ENCODE results near the gene ZFAND6.
"Not testable (repeated sequence)": the region's sequence is repeated elsewhere in the genome, so short reads cannot be mapped to it uniquely, and the experiment has no call there.

Gene ZFAND6

GRCh38 chr15:80098341-80098740, 38.9 kb downstream of the ZFAND6 start:
- H3K9ac ChIP-seq, result no peak overlapping the region

GRCh38 chr15:80099241-80099640, 39.8 kb downstream of the ZFAND6 start:
- Histone ChIP-seq H3K27me3 (no peaks in the 10 kb centered on the region), H3K36me3 (peaks cover 14 to 49% (median 25%) of the 10 kb centered on the region in 11 experiments; a peak in 21 of 22 replicates), H4K20me1 (peaks cover 25 to 99% (median 53%) of the 10 kb centered on the region in 11 experiments; a peak in 20 of 22 replicates), H3K4me3 (no peak overlapping the region), H3K27ac (no peak overlapping the region), H3K9ac (no peak overlapping the region), H3K4me1 (peaks cover 0 to 25% (median 10%) of the 10 kb centered on the region in 10 experiments; a peak in 11 of 20 replicates), H3K9me3 (replicated peaks in 1 of 11) (no peaks in the 10 kb centered on the region), H3K4me2 (peak overlapping the region in 1 of 11 experiments; percentile 10; a peak in 2 of 22 replicates)
- no peak for TF ChIP-seq Cebpa-rat (IDR thresholded peaks at IDR 0.05)

More at GRCh38 chr15:80098341-80098740, 38.9 kb downstream of the ZFAND6 start:
- Histone ChIP-seq H3K27ac (no peak overlapping the region), H3K27me3 (no peaks in the 10 kb centered on the region), H3K4me3 (no peak overlapping the region), H3K4me2 (no peak overlapping the region), H3K4me1 (peaks cover 0 to 28% (median 13%) of the 10 kb centered on the region in 10 experiments; a peak in 12 of 20 replicates), H3K9me3 (replicated peaks in 1 of 11) (no peaks in the 10 kb centered on the region), H3K36me3 (peaks cover 7 to 43% (median 17%) of the 10 kb centered on the region in 11 experiments; a peak in 19 of 22 replicates), H4K20me1 (peaks cover 33 to 99% (median 62%) of the 10 kb centered on the region in 11 experiments; a peak in 20 of 22 replicates)
- TF ChIP-seq Cebpa-rat (IDR thresholded peaks at IDR 0.05), result no peak

GRCh38 chr15:80099662-80100061, 40.2 kb downstream of the ZFAND6 start:
- not testable (repeated sequence) for H3K4me3 ChIP-seq; H3K9me3 ChIP-seq (replicated peaks in 1 of 11); H3K27ac ChIP-seq; H3K27me3 ChIP-seq; H3K9ac ChIP-seq
- Histone ChIP-seq H3K4me1 (peaks cover 0 to 25% (median 10%) of the 10 kb centered on the region in 10 experiments; a peak in 13 of 20 replicates), H3K36me3 (peaks cover 14 to 51% (median 26%) of the 10 kb centered on the region in 11 experiments; a peak in 21 of 22 replicates), H3K4me2 (peak overlapping the region in 1 of 11 experiments; percentile 10; a peak in 1 of 22 replicates), H4K20me1 (peaks cover 23 to 99% (median 51%) of the 10 kb centered on the region in 11 experiments; a peak in 20 of 22 replicates)

GRCh38 chr15:80100247-80100646, 40.8 kb downstream of the ZFAND6 start:
- Histone ChIP-seq H3K9ac (no peak overlapping the region), H3K9me3 (replicated peaks in 1 of 11) (no peaks in the 10 kb centered on the region), H3K27ac (no peak overlapping the region), H3K4me2 (no peak overlapping the region), H3K36me3 (peaks cover 14 to 51% (median 26%) of the 10 kb centered on the region in 11 experiments; a peak in 21 of 22 replicates), H3K4me1 (peaks cover 5 to 25% (median 12%) of the 10 kb centered on the region in 10 experiments), H3K27me3 (no peaks in the 10 kb centered on the region), H4K20me1 (peaks cover 18 to 99% (median 51%) of the 10 kb centered on the region in 11 experiments; a peak in 18 of 22 replicates), H3K4me3 (no peak overlapping the region)
- TF ChIP-seq Cebpa-rat (IDR thresholded peaks at IDR 0.05), result no peak

- peaks cover 14 to 47% (median 30%) of the 10 kb centered on the region in 11 experiments; a peak in 21 of 22 replicates for H3K36me3 ChIP-seq
- no peak overlapping the region for H3K27ac ChIP-seq
- H3K9ac ChIP-seq, result peak overlapping the region in 1 of 11 experiments; percentile 10; a peak in 1 of 22 replicates
- H3K4me1 ChIP-seq, result peaks cover 9 to 20% (median 13%) of the 10 kb centered on the region in 10 experiments; a peak in 18 of 20 replicates
- no peaks in the 10 kb centered on the region for H3K27me3 ChIP-seq
- peak overlapping the region in 9 of 11 experiments; percentile 1 to 36 (median 21); a peak in 11 of 22 replicates for H3K4me2 ChIP-seq
- no peak overlapping the region for H3K4me3 ChIP-seq
- TF ChIP-seq Cebpa-rat (IDR thresholded peaks at IDR 0.05), result no peak
- H3K9me3 ChIP-seq (replicated peaks in 1 of 11), result no peaks in the 10 kb centered on the region
- peaks cover 13 to 98% (median 54%) of the 10 kb centered on the region in 11 experiments; a peak in 18 of 22 replicates for H4K20me1 ChIP-seq
These were observed 45.7 kb downstream of the ZFAND6 start for GRCh38 chr15:80105193-80105592.

- Histone ChIP-seq H4K20me1 (peaks cover 13 to 98% (median 54%) of the 10 kb centered on the region in 11 experiments; a peak in 18 of 22 replicates), H3K27me3 (no peaks in the 10 kb centered on the region), H3K36me3 (peaks cover 14 to 43% (median 29%) of the 10 kb centered on the region in 11 experiments; a peak in 21 of 22 replicates), H3K9ac (no peak overlapping the region), H3K4me2 (peak overlapping the region in 8 of 11 experiments; percentile 1 to 36 (median 19); a peak in 8 of 22 replicates), H3K9me3 (replicated peaks in 1 of 11) (no peaks in the 10 kb centered on the region), H3K4me3 (no peak overlapping the region), H3K27ac (no peak overlapping the region), H3K4me1 (peaks cover 9 to 20% (median 13%) of the 10 kb centered on the region in 10 experiments; a peak in 18 of 20 replicates)
- no peak for TF ChIP-seq Cebpa-rat (IDR thresholded peaks at IDR 0.05)
These were observed 46.1 kb downstream of the ZFAND6 start for GRCh38 chr15:80105595-80105994.

GRCh38 chr15:80106051-80106450, 46.6 kb downstream of the ZFAND6 start:
- Histone ChIP-seq H3K4me3 (no peak overlapping the region), H3K27ac (no peak overlapping the region), H4K20me1 (peaks cover 13 to 98% (median 58%) of the 10 kb centered on the region in 11 experiments; a peak in 20 of 22 replicates), H3K4me2 (peak overlapping the region in 3 of 11 experiments; percentile 6 to 29 (median 21); a peak in 3 of 22 replicates), H3K27me3 (no peaks in the 10 kb centered on the region), H3K36me3 (peaks cover 12 to 40% (median 27%) of the 10 kb centered on the region in 11 experiments; a peak in 21 of 22 replicates), H3K9me3 (replicated peaks in 1 of 11) (no peaks in the 10 kb centered on the region), H3K4me1 (peaks cover 9 to 20% (median 13%) of the 10 kb centered on the region in 10 experiments; a peak in 18 of 20 replicates), H3K9ac (no peak overlapping the region)
- no peak for TF ChIP-seq Cebpa-rat (IDR thresholded peaks at IDR 0.05)

GRCh38 chr15:80107204-80107603, 47.7 kb downstream of the ZFAND6 start:
- H3K27me3 ChIP-seq, result no peaks in the 10 kb centered on the region
- no peak for TF ChIP-seq Cebpa-rat (IDR thresholded peaks at IDR 0.05)
- no peak overlapping the region for H3K4me2 ChIP-seq
- no peak overlapping the region for H3K9ac ChIP-seq
- no peak overlapping the region for H3K27ac ChIP-seq
- H3K36me3 ChIP-seq, result peaks cover 4 to 31% (median 21%) of the 10 kb centered on the region in 11 experiments; a peak in 19 of 22 replicates
- peaks cover 9 to 18% (median 14%) of the 10 kb centered on the region in 10 experiments; a peak in 18 of 20 replicates for H3K4me1 ChIP-seq
- H4K20me1 ChIP-seq, result peaks cover 17 to 98% (median 64%) of the 10 kb centered on the region in 11 experiments; a peak in 20 of 22 replicates
- H3K9me3 ChIP-seq (replicated peaks in 1 of 11), result no peaks in the 10 kb centered on the region
- H3K4me3 ChIP-seq, result no peak overlapping the region

GRCh38 chr15:80107774-80108173, 48.3 kb downstream of the ZFAND6 start:
- no peak for TF ChIP-seq Cebpa-rat (IDR thresholded peaks at IDR 0.05)
- H3K27ac ChIP-seq, result no peak overlapping the region
- peaks cover 3 to 28% (median 16%) of the 10 kb centered on the region in 11 experiments; a peak in 17 of 22 replicates for H3K36me3 ChIP-seq
- H3K4me3 ChIP-seq, result no peak overlapping the region
- no peaks in the 10 kb centered on the region for H3K9me3 ChIP-seq (replicated peaks in 1 of 11)
- peaks cover 9 to 18% (median 14%) of the 10 kb centered on the region in 10 experiments; a peak in 18 of 20 replicates for H3K4me1 ChIP-seq
- H3K27me3 ChIP-seq, result no peaks in the 10 kb centered on the region
- no peak overlapping the region for H3K9ac ChIP-seq
- H3K4me2 ChIP-seq, result no peak overlapping the region
- H4K20me1 ChIP-seq, result peaks cover 17 to 98% (median 67%) of the 10 kb centered on the region in 11 experiments; a peak in 20 of 22 replicates
